ENCODE measurements around the gene FBXL20. TPM values are rescaled to one million over a fixed set of nuclear protein-coding genes. Genes with fewer than 3 reads are reported as not detected.
A peak's percentile ranks its signal among the peaks of the same experiment; 100 is the strongest.
"Not testable (repeated sequence)": the region's sequence is repeated elsewhere in the genome, so short reads cannot be mapped to it uniquely, and the experiment has no call there.

Gene FBXL20
- total RNA-seq, 1 donor from 2014 or later: 13.8 TPM

- no peak for DNase-seq (ENCODE audit: low read depth, low spot score)
- H3K27ac Mint-ChIP-seq (ENCODE audit: unreplicated experiment): no peak overlapping the region
- no peak for TF ChIP-seq CTCF (conservative IDR thresholded peaks at IDR 0.05)
- no peak overlapping the region for H3K4me3 Mint-ChIP-seq
- H3K9me3 Mint-ChIP-seq: no peaks in the 10 kb centered on the region
- no peaks in the 10 kb centered on the region for H3K4me1 Mint-ChIP-seq
- H3K36me3 Mint-ChIP-seq (ENCODE audit: low read depth): no peaks in the 10 kb centered on the region
- H3K27me3 Mint-ChIP-seq (ENCODE audit: low read depth): no peaks in the 10 kb centered on the region
Observed at GRCh38 chr17:39252788-39253460, 148.5 kb downstream of the FBXL20 start.

GRCh38 chr17:39251997-39252396, 149.4 kb downstream of the FBXL20 start:
- Mint-ChIP-seq H3K4me3 (no peak overlapping the region), H3K36me3 (ENCODE audit: low read depth) (no peaks in the 10 kb centered on the region), H3K4me1 (no peaks in the 10 kb centered on the region), H3K27me3 (ENCODE audit: low read depth) (no peaks in the 10 kb centered on the region), H3K9me3 (no peaks in the 10 kb centered on the region), H3K27ac (ENCODE audit: unreplicated experiment) (no peak overlapping the region)
- DNase-seq (ENCODE audit: low read depth, low spot score): no peak
- no peak for TF ChIP-seq CTCF (conservative IDR thresholded peaks at IDR 0.05)

GRCh38 chr17:39250076-39250475, 151.3 kb downstream of the FBXL20 start:
- H3K36me3 Mint-ChIP-seq (ENCODE audit: low read depth); H3K27ac Mint-ChIP-seq (ENCODE audit: unreplicated experiment); H3K27me3 Mint-ChIP-seq (ENCODE audit: low read depth); H3K4me3 Mint-ChIP-seq; DNase-seq (ENCODE audit: low read depth, low spot score); H3K4me1 Mint-ChIP-seq; H3K9me3 Mint-ChIP-seq: not testable (repeated sequence)

GRCh38 chr17:39246274-39246673, 155.2 kb downstream of the FBXL20 start:
- H3K27ac Mint-ChIP-seq (ENCODE audit: unreplicated experiment): no peak overlapping the region
- H3K9me3 Mint-ChIP-seq: no peaks in the 10 kb centered on the region
- DNase-seq (ENCODE audit: low read depth, low spot score): no peak
- H3K27me3 Mint-ChIP-seq (ENCODE audit: low read depth): no peaks in the 10 kb centered on the region
- H3K4me3 Mint-ChIP-seq: no peak overlapping the region
- TF ChIP-seq CTCF (conservative IDR thresholded peaks at IDR 0.05): peak; percentile 15
- no peaks in the 10 kb centered on the region for H3K36me3 Mint-ChIP-seq (ENCODE audit: low read depth)
- H3K4me1 Mint-ChIP-seq: peaks cover 5% of the 10 kb centered on the region

GRCh38 chr17:39244600-39245570, 156.5 kb downstream of the FBXL20 start:
- peaks cover 5% of the 10 kb centered on the region for H3K4me1 Mint-ChIP-seq
- no peak overlapping the region for H3K4me3 Mint-ChIP-seq
- peak; percentile 94 for TF ChIP-seq CTCF (conservative IDR thresholded peaks at IDR 0.05)
- H3K36me3 Mint-ChIP-seq (ENCODE audit: low read depth): no peaks in the 10 kb centered on the region
- no peak overlapping the region for H3K27ac Mint-ChIP-seq (ENCODE audit: unreplicated experiment)
- peaks cover 1% of the 10 kb centered on the region for H3K27me3 Mint-ChIP-seq (ENCODE audit: low read depth)
- DNase-seq (ENCODE audit: low read depth, low spot score): peak; percentile 90
- H3K9me3 Mint-ChIP-seq: no peaks in the 10 kb centered on the region

Data from neural crest cell (in vitro differentiated cells).